B cell (primary cell): ENCODE measurements around the gene VAV2. TPM values are rescaled to one million over a fixed set of nuclear protein-coding genes. Genes with fewer than 3 reads are reported as not detected.
A peak's percentile ranks its signal among the peaks of the same experiment; 100 is the strongest.

Experiments
- ATAC-seq: fragments of 200-7000 bp; cut with Tn5 transposase; one replicate; pipeline ENCODE4 v1.10.0; 2021; ENCODE audit warnings: low read depth, mild to moderate bottlenecking, moderate number of reproducible peaks, moderate library complexity
- CTCF ChIA-PET: fragments of 350-600 bp; sonication (Branson Sonifier 250); formaldehyde crosslinking; loops from one replicate; lab custom pipeline; 2021; ENCODE audit warnings: antibody characterized with exemption, inconsistent platforms; lab: Charles Lee
- POLR2A ChIA-PET: fragments of 350-600 bp; sonication (Branson Sonifier 250); formaldehyde crosslinking; loops from one replicate; lab custom pipeline; 2021; ENCODE audit warnings: antibody characterized with exemption; lab: Charles Lee
- DNase-seq: peaks from one replicate; pipeline ENCODE4 v3.0.0; 2013
- H2AFZ ChIP-seq: 2 replicates; pipeline ENCODE4 v1.6.1; 2012; ENCODE audit warnings: mild to moderate bottlenecking, low read depth, low read length; ENCODE audit not compliant: insufficient read depth, poor library complexity, severe bottlenecking
- H3K27ac ChIP-seq, 2 donors: 1 replicate in 1 of 2; 2 replicates in 1 of 2; pipeline ENCODE4 v1.5.1; 2012 to 2013; ENCODE audit warnings: low read length in 2 of 2, mild to moderate bottlenecking in 2 of 2, moderate library complexity in 1 of 2
- H3K27me3 ChIP-seq, 4 experiments: fragments of 200-600 bp in 1 of 4; sonication (generic) in 1 of 4; replicated peaks in 1 of 4; 1 replicate in 2 of 4; 2 replicates in 2 of 4; pipeline versions ENCODE4 v1.6.1 to v1.7.0; 2013 to 2016; ENCODE audit warnings: low read length in 3 of 4, mild to moderate bottlenecking in 2 of 4, mixed read lengths in 1 of 4, moderate library complexity in 1 of 4; ENCODE audit not compliant: insufficient read depth in 4 of 4, control insufficient read depth in 3 of 4; ENCODE audit errors: control extremely low read depth in 1 of 4
- H3K36me3 ChIP-seq, 2 experiments: replicated peaks in 1 of 2; 1 replicate in 1 of 2; 2 replicates in 1 of 2; pipeline versions ENCODE4 v1.6.1 to v1.7.1; 2013; ENCODE audit warnings: low read length in 1 of 2; ENCODE audit not compliant: insufficient read depth in 2 of 2, control insufficient read depth in 1 of 2; ENCODE audit errors: control extremely low read depth in 1 of 2, extremely low read depth in 1 of 2
- H3K4me1 ChIP-seq, 2 donors: fragments of 200-600 bp in 1 of 2; sonication (generic) in 1 of 2; 1 replicate in 1 of 2; 2 replicates in 1 of 2; pipeline versions ENCODE4 v1.5.1 to v1.6.1; 2013 to 2017; ENCODE audit warnings: low read length in 2 of 2; ENCODE audit not compliant: control insufficient read depth in 2 of 2, insufficient read depth in 2 of 2
- H3K4me2 ChIP-seq: replicated peaks from 2 replicates; pipeline ENCODE3; 2012; ENCODE audit warnings: mild to moderate bottlenecking, low read depth, low read length; ENCODE audit not compliant: poor library complexity, severe bottlenecking
- H3K4me3 ChIP-seq, 5 experiments: fragments of 200-600 bp in 1 of 5; sonication (generic) in 1 of 5; 1 replicate in 3 of 5; 2 replicates in 2 of 5; pipeline versions ENCODE4 v1.5.1 to v1.7.0; 2011 to 2016; ENCODE audit warnings: low read length in 4 of 5, mild to moderate bottlenecking in 4 of 5, low read depth in 2 of 5, control low read depth in 1 of 5, moderate library complexity in 1 of 5; ENCODE audit not compliant: insufficient read depth in 1 of 5; ENCODE audit errors: control extremely low read depth in 1 of 5, extremely low read depth in 1 of 5
- H3K79me2 ChIP-seq: fragments of 200-600 bp; sonication (generic); one replicate; pipeline ENCODE4 v1.6.0; 2016; ENCODE audit warnings: low read length; ENCODE audit not compliant: control insufficient read depth, insufficient read depth
- H3K9ac ChIP-seq: fragments of 200-600 bp; sonication (generic); 2 replicates; pipeline ENCODE4 v1.6.1; 2017; ENCODE audit warnings: mild to moderate bottlenecking, low read length, moderate library complexity
- H3K9me3 ChIP-seq, 3 donors: one replicate each; pipeline versions ENCODE4 v1.6.1 to v1.7.1; 2013; ENCODE audit warnings: low read length in 2 of 3; ENCODE audit not compliant: control insufficient read depth in 2 of 3, insufficient read depth in 1 of 3; ENCODE audit errors: control extremely low read depth in 1 of 3
- H4K20me1 ChIP-seq: 2 replicates; pipeline ENCODE4 v1.6.0; 2012; ENCODE audit warnings: mild to moderate bottlenecking, low read length; ENCODE audit not compliant: insufficient read depth, control insufficient read depth, poor library complexity, severe bottlenecking
- H3K27ac Mint-ChIP-seq: one replicate; pipeline ENCODE4 v1.8.0; 2021; ENCODE audit warnings: mixed read lengths
- H3K27me3 Mint-ChIP-seq: one replicate; pipeline ENCODE4 v1.8.0; 2021; ENCODE audit warnings: mixed read lengths
- H3K4me1 Mint-ChIP-seq: one replicate; pipeline ENCODE4 v1.8.0; 2021; ENCODE audit warnings: mixed read lengths
- H3K4me3 Mint-ChIP-seq: one replicate; pipeline ENCODE4 v1.8.0; 2021; ENCODE audit warnings: mixed read lengths
- H3K9me3 Mint-ChIP-seq: one replicate; pipeline ENCODE4 v1.8.0; 2022; ENCODE audit warnings: mixed read lengths; ENCODE audit not compliant: insufficient read depth
- CTCF ChIP-seq: fragments of 200-600 bp; IDR thresholded peaks from one replicate; pipeline ENCODE4 v1.8.0; 2022; ENCODE audit warnings: antibody characterized with exemption, mild to moderate bottlenecking
- EZH2 ChIP-seq: IDR thresholded peaks from 2 replicates; pipeline ENCODE4 v1.6.1; 2012; ENCODE audit warnings: borderline replicate concordance, low read depth, mild to moderate bottlenecking, moderate library complexity, low read length; ENCODE audit not compliant: insufficient read depth, poor library complexity, severe bottlenecking
- WGBS: methylation state at CpG from one replicate; pipeline ENCODE4 v1.1.5; 2013; ENCODE audit warnings: missing lambda C conversion rate; ENCODE audit not compliant: insufficient coverage; 5-methylcytosine and 5-hydroxymethylcytosine counted together
- intact Hi-C: fragments of 100-400 bp; cut with micrococcal nuclease; formaldehyde crosslinking; loops from one replicate; pipeline ENCODE4 v1.10.0; 2022
- polyA plus RNA-seq: library from polyadenylated mRNA; depleted of rRNA; stranded (reverse); fragments of >200 nt; gene quantifications from 2 replicates; pipeline ENCODE4 v1.2.3, GENCODE V29; 2012
- total RNA-seq, 2 donors: library from RNA; stranded (reverse); fragments of 120-200 nt in 1 of 2; gene quantifications; 1 replicate in 1 of 2; 2 replicates in 1 of 2; pipeline versions ENCODE4 v1.2.3 to v1.2.4, GENCODE V29; 2013 to 2022

The VAV2 gene
- total and polyA plus RNA-seq, 2 donors (not counting 1 experiment from before 2014, with no cell fraction given), result 34.4 to 128 TPM

- Histone ChIP-seq H3K27ac (peak overlapping the region in 1 of 2 donors; percentile 83), H3K79me2 (peaks cover 100% of the 10 kb centered on the region), H3K9me3 (peaks cover 0 to 9% (median 0%) of the 10 kb centered on the region in 3 donors), H3K4me1 (peaks cover 34 to 54% of the 10 kb centered on the region in 2 donors), H4K20me1 (peaks cover 90% of the 10 kb centered on the region), H3K27me3 (no peaks in the 10 kb centered on the region), H2AFZ (no peak overlapping the region), H3K4me3 (no peak overlapping the region), H3K36me3 (peaks cover 0 to 21% of the 10 kb centered on the region in 2 experiments), H3K9ac (no peak overlapping the region), H3K4me2 (peak overlapping the region; percentile 78)
- intact Hi-C loops, result loop anchor here (2.0 to 10.0 kb wide), 2 partner anchors 121 to 157 kb away; partner anchors contain the start of gene BRD3
- H3K4me3 Mint-ChIP-seq, result peak overlapping the region; percentile 23
- DNase-seq (no peak), ATAC-seq (no peak)
- TF ChIP-seq CTCF, result no peak
- TF ChIP-seq EZH2, result no peak
- H3K27ac Mint-ChIP-seq, result peak overlapping the region; percentile 78
- 87% methylated on average over 28 of the region's 30 CpGs for WGBS
- POLR2A ChIA-PET, result interaction anchor here (1.5 to 4.2 kb wide), 2 partner anchors 12 to 18 kb away, joined by 4 to 40 read pairs; no protein-coding TSS in a partner anchor
- no peaks in the 10 kb centered on the region for H3K27me3 Mint-ChIP-seq
- CTCF ChIA-PET, result interaction anchor here (1.1 to 4.5 kb wide), 3 partner anchors 12 to 162 kb away, joined by 4 to 43 read pairs (median 38); no protein-coding TSS in a partner anchor
- no peaks in the 10 kb centered on the region for H3K9me3 Mint-ChIP-seq
- peaks cover 73% of the 10 kb centered on the region for H3K4me1 Mint-ChIP-seq
Measured at GRCh38 chr9:133943781-133944745, 48.1 kb downstream of the VAV2 start.
